ENCODE measurements around the gene ZC2HC1C.
"Not testable (repeated sequence)": the region's sequence is repeated elsewhere in the genome, so short reads cannot be mapped to it uniquely, and the experiment has no call there.

ZC2HC1C gene

GRCh38 chr14:75126679-75127473, 57.4 kb downstream of the ZC2HC1C start, which contains the start of gene NEK9:
NEK9 (minus strand) TSS chr14:75127048; CDS start chr14:75126921, 127 bp downstream.
- H3K4me1 ChIP-seq (ENCODE audit: control insufficient read depth in 5 of 5, insufficient read depth in 5 of 5, low read length in 5 of 5), result peaks cover 0 to 37% (median 32%) of the 10 kb centered on the region in 5 donors

DNA sequence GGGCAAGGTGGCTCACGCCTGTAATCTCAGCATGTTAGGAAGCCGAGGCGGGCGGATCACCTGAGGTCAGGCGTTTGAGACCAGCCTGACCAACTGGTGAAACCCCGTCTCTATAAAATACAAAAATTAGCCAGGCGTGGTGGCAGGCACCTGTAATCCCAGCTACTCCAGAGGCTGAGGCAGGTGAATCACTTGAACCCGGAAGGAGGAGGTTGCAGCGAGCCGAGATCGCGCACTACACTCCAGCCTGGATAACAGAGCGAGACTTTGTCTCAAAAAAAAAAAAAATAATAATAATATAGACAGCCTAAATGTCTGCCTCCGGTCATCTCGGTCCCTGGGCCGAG, 58.0 kb downstream of the ZC2HC1C start:
- not testable (repeated sequence) for H3K36me3 ChIP-seq (ENCODE audit: control insufficient read depth in 5 of 5, insufficient read depth in 5 of 5, low read length in 5 of 5); H3K9me3 ChIP-seq (ENCODE audit: control insufficient read depth in 5 of 5, low read length in 5 of 5); H3K27me3 ChIP-seq (ENCODE audit: control insufficient read depth in 5 of 5, insufficient read depth in 4 of 5, low read length in 5 of 5)
- H3K4me1 ChIP-seq (ENCODE audit: control insufficient read depth in 5 of 5, insufficient read depth in 5 of 5, low read length in 5 of 5), result peaks cover 0 to 37% (median 33%) of the 10 kb centered on the region in 5 donors
- H3K9ac ChIP-seq (ENCODE audit: low read length in 5 of 5), result peak overlapping the region; percentile 80 to 99 (median 91)
- peak overlapping the region; percentile 81 to 93 (median 85) for H3K4me3 ChIP-seq (ENCODE audit: low read depth in 1 of 5, low read length in 5 of 5)
- peak overlapping the region; percentile 97 for H3K27ac ChIP-seq (ENCODE audit: low read depth, low read length)

More at GRCh38 chr14:75126679-75127473, 57.4 kb downstream of the ZC2HC1C start, which contains the start of gene NEK9:
- peak within 1 kb of the TSS; percentile 97 for H3K27ac ChIP-seq (ENCODE audit: low read depth, low read length)
- H3K36me3 ChIP-seq (ENCODE audit: control insufficient read depth in 5 of 5, insufficient read depth in 5 of 5, low read length in 5 of 5), result peaks cover 0 to 5% (median 0%) of the 10 kb centered on the region in 5 donors
- H3K4me3 ChIP-seq (ENCODE audit: low read depth in 1 of 5, low read length in 5 of 5), result peak within 1 kb of the TSS; percentile 81 to 93 (median 85)
- no peaks in the 10 kb centered on the region for H3K27me3 ChIP-seq (ENCODE audit: control insufficient read depth in 5 of 5, insufficient read depth in 4 of 5, low read length in 5 of 5)
- H3K9ac ChIP-seq (ENCODE audit: low read length in 5 of 5), result peak within 1 kb of the TSS; percentile 80 to 99 (median 92)
- no peaks in the 10 kb centered on the region for H3K9me3 ChIP-seq (ENCODE audit: control insufficient read depth in 5 of 5, low read length in 5 of 5)

DNA sequence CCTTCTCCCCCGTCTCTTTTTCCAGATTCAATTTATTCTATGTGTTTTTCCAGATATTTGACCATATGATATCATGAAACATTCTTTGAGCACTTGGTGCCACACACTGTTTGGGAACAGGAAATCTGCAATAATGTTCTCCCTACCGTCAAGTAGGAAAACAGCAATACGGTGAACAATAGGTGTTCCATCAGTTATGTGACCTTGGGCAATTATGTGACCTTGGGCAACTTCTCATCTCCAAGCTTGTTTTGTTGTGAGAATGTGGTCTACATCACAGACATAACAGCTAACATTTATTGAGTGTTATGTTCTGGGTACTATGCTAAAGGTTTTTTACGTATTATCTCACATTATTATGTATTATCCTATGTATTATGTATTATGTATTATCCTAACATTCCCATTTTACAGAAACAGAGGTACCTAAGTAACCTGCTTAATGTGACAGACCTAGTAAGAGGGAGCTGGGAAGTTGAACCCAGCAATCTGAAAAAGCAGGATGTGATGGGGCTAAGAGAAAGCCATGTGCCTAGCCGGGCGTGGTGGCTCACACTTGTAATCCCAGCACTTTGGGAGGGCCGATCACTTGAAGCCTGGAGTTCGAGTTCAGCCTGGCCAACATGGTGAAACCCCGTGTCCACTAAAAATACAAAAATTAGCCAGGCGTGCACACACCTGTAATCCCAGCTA, 58.6 kb downstream of the ZC2HC1C start:
- H3K4me1 ChIP-seq (ENCODE audit: control insufficient read depth in 5 of 5, insufficient read depth in 5 of 5, low read length in 5 of 5), result peaks cover 0 to 40% (median 39%) of the 10 kb centered on the region in 5 donors
- peaks cover 0 to 5% (median 0%) of the 10 kb centered on the region in 5 donors for H3K36me3 ChIP-seq (ENCODE audit: control insufficient read depth in 5 of 5, insufficient read depth in 5 of 5, low read length in 5 of 5)
- H3K4me3 ChIP-seq (ENCODE audit: low read depth in 1 of 5, low read length in 5 of 5), result peak overlapping the region in 4 of 5 donors; percentile 84 to 93 (median 88)
- H3K9me3 ChIP-seq (ENCODE audit: control insufficient read depth in 5 of 5, low read length in 5 of 5), result no peaks in the 10 kb centered on the region
- peak overlapping the region in 4 of 5 donors; percentile 21 to 95 (median 86) for H3K9ac ChIP-seq (ENCODE audit: low read length in 5 of 5)
- H3K27me3 ChIP-seq (ENCODE audit: control insufficient read depth in 5 of 5, insufficient read depth in 4 of 5, low read length in 5 of 5), result no peaks in the 10 kb centered on the region
- H3K27ac ChIP-seq (ENCODE audit: low read depth, low read length), result no peak overlapping the region

GRCh38 chr14:75128596-75128990, 59.2 kb downstream of the ZC2HC1C start:
- Histone ChIP-seq H3K9me3 (ENCODE audit: control insufficient read depth in 5 of 5, low read length in 5 of 5) (no peaks in the 10 kb centered on the region), H3K4me3 (ENCODE audit: low read depth in 1 of 5, low read length in 5 of 5) (no peak overlapping the region), H3K36me3 (ENCODE audit: control insufficient read depth in 5 of 5, insufficient read depth in 5 of 5, low read length in 5 of 5) (peaks cover 2 to 10% (median 4%) of the 10 kb centered on the region in 5 donors), H3K27me3 (ENCODE audit: control insufficient read depth in 5 of 5, insufficient read depth in 4 of 5, low read length in 5 of 5) (no peaks in the 10 kb centered on the region), H3K9ac (ENCODE audit: low read length in 5 of 5) (peak overlapping the region in 2 of 5 donors; percentile 21 to 28), H3K27ac (ENCODE audit: low read depth, low read length) (no peak overlapping the region), H3K4me1 (ENCODE audit: control insufficient read depth in 5 of 5, insufficient read depth in 5 of 5, low read length in 5 of 5) (peaks cover 0 to 39% (median 39%) of the 10 kb centered on the region in 5 donors)

All from subcutaneous abdominal adipose tissue (tissue), 5 donors.